ENCODE measurements around the gene MYT1.

The MYT1 gene

GRCh38 chr20:64211874-64212658 is 47.8 kb downstream of the MYT1 start:
- Histone ChIP-seq H3K9ac (no peak overlapping the region), H3K36me3 (no peaks in the 10 kb centered on the region), H3K4me3 (no peak overlapping the region), H3K4me1 (peaks cover 21 to 69% (median 63%) of the 10 kb centered on the region in 10 experiments), H4K20me1 (peaks cover 0 to 7% (median 0%) of the 10 kb centered on the region in 11 experiments; a peak in 4 of 22 replicates), H3K9me3 (replicated peaks in 1 of 11) (no peaks in the 10 kb centered on the region), H3K27ac (no peak overlapping the region), H3K27me3 (peaks cover 0 to 22% (median 0%) of the 10 kb centered on the region in 11 experiments; a peak in 6 of 22 replicates), H3K4me2 (peak overlapping the region in 10 of 11 experiments; percentile 47 to 92 (median 86); a peak in 15 of 22 replicates)
- no peak for TF ChIP-seq Cebpa-rat (IDR thresholded peaks at IDR 0.05)

DNA sequence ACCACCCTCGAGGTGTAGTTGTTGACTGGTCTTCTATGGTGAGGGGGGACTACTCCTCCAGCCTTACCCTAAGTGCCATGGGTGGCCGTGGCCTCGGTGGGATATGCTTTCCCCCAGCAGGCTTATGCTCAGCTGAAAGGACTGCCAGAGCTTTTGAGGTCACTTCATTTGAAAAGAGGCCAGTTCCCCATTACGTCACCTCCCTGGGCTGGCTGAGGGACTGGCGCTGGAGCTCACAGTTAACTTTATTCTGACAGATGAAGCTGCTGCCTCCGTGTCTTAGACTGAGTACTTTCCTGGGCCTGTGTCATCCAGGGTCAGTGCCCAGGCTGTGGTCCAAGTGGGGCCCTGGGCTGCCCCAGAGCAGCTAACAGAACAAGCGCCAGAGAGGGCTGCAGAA is 48.5 kb downstream of the MYT1 start:
- H4K20me1 ChIP-seq = peaks cover 0 to 7% (median 0%) of the 10 kb centered on the region in 11 experiments; a peak in 4 of 22 replicates
- H3K4me2 ChIP-seq = peak overlapping the region; percentile 32 to 92 (median 86); a peak in 21 of 22 replicates
- peaks cover 21 to 76% (median 68%) of the 10 kb centered on the region in 10 experiments for H3K4me1 ChIP-seq
- no peak overlapping the region for H3K4me3 ChIP-seq
- no peaks in the 10 kb centered on the region for H3K36me3 ChIP-seq
- H3K9ac ChIP-seq = no peak overlapping the region
- TF ChIP-seq Cebpa-rat (IDR thresholded peaks at IDR 0.05) = no peak
- H3K27ac ChIP-seq = no peak overlapping the region
- peaks cover 0 to 22% (median 0%) of the 10 kb centered on the region in 11 experiments; a peak in 6 of 22 replicates for H3K27me3 ChIP-seq
- no peaks in the 10 kb centered on the region for H3K9me3 ChIP-seq (replicated peaks in 1 of 11)

GRCh38 chr20:64214113-64214512 is 49.9 kb downstream of the MYT1 start:
- Histone ChIP-seq H3K27ac (no peak overlapping the region), H3K36me3 (no peaks in the 10 kb centered on the region), H3K4me3 (no peak overlapping the region), H3K4me2 (peak overlapping the region; percentile 32 to 92 (median 86); a peak in 20 of 22 replicates), H4K20me1 (peaks cover 0 to 7% (median 0%) of the 10 kb centered on the region in 11 experiments; a peak in 4 of 22 replicates), H3K4me1 (peaks cover 23 to 90% (median 73%) of the 10 kb centered on the region in 10 experiments), H3K9ac (no peak overlapping the region), H3K27me3 (peaks cover 0 to 22% (median 0%) of the 10 kb centered on the region in 11 experiments; a peak in 6 of 22 replicates), H3K9me3 (replicated peaks in 1 of 11) (no peaks in the 10 kb centered on the region)
- no peak for TF ChIP-seq Cebpa-rat (IDR thresholded peaks at IDR 0.05)

GRCh38 chr20:64214952-64215351 is 50.7 kb downstream of the MYT1 start:
- Histone ChIP-seq H3K4me1 (peaks cover 30 to 98% (median 82%) of the 10 kb centered on the region in 10 experiments), H4K20me1 (peaks cover 0 to 10% (median 0%) of the 10 kb centered on the region in 11 experiments; a peak in 5 of 22 replicates), H3K4me3 (no peak overlapping the region), H3K9ac (peak overlapping the region in 2 of 11 experiments; percentile 1 to 21; a peak in 2 of 22 replicates), H3K9me3 (replicated peaks in 1 of 11) (no peaks in the 10 kb centered on the region), H3K36me3 (no peaks in the 10 kb centered on the region), H3K27ac (no peak overlapping the region), H3K27me3 (peaks cover 0 to 22% (median 0%) of the 10 kb centered on the region in 11 experiments; a peak in 6 of 22 replicates), H3K4me2 (peak overlapping the region in 10 of 11 experiments; percentile 11 to 92 (median 86); a peak in 20 of 22 replicates)
- TF ChIP-seq Cebpa-rat (IDR thresholded peaks at IDR 0.05) = no peak

DNA sequence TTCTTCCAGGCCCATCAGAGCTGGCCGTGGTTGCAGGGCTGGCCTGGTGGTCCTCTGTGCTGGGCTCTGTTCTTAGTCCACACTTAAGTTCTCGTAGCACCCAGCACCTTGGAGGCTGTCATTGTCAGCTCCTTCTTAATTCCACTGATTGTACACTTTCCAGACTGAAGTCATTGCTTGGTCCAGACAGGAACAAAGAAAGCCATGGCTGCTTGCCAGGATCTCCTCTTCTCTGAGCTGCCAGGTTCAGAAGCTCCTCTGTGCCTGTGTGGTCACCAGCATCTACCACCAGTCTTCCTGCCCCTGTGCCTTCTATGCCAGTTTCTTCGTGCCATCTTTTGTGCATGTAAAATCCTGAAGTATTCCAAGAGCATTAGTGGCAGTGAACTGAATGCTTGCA is 51.8 kb downstream of the MYT1 start:
- Histone ChIP-seq H3K9me3 (replicated peaks in 1 of 11) (no peaks in the 10 kb centered on the region), H3K4me1 (peaks cover 30 to 91% (median 78%) of the 10 kb centered on the region in 10 experiments), H3K36me3 (no peaks in the 10 kb centered on the region), H3K27ac (no peak overlapping the region), H3K4me2 (peak overlapping the region in 8 of 11 experiments; percentile 14 to 92 (median 87); a peak in 13 of 22 replicates), H3K27me3 (peaks cover 0 to 22% (median 0%) of the 10 kb centered on the region in 11 experiments; a peak in 6 of 22 replicates), H4K20me1 (peaks cover 0 to 14% (median 0%) of the 10 kb centered on the region in 11 experiments; a peak in 5 of 22 replicates), H3K9ac (no peak overlapping the region), H3K4me3 (no peak overlapping the region)
- TF ChIP-seq Cebpa-rat (IDR thresholded peaks at IDR 0.05) = no peak

DNA sequence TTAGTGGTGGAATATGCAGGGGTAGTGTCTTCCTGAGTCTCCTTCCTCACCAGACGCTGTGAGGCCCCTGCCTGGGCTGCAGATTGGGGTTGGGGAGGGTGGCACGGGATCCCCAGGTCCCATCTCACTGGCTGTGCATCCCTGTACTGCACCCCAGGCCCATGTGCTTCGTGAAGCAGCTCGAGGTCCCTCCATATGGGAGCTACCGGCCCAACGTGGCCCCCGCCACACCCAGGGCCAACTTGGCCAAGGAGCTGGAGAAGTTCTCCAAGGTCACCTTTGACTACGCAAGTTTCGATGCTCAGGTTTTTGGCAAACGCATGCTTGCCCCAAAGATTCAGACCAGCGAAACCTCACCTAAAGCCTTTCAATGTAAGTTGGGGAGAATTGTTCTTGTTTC is 52.7 kb downstream of the MYT1 start:
- Histone ChIP-seq H3K4me2 (peak overlapping the region in 8 of 11 experiments; percentile 20 to 92 (median 87); a peak in 13 of 22 replicates), H3K27ac (no peak overlapping the region), H3K4me3 (no peak overlapping the region), H3K4me1 (peaks cover 30 to 90% (median 77%) of the 10 kb centered on the region in 10 experiments), H3K27me3 (peaks cover 0 to 22% (median 0%) of the 10 kb centered on the region in 11 experiments; a peak in 6 of 22 replicates), H4K20me1 (peaks cover 0 to 16% (median 0%) of the 10 kb centered on the region in 11 experiments; a peak in 5 of 22 replicates), H3K9ac (no peak overlapping the region), H3K9me3 (replicated peaks in 1 of 11) (no peaks in the 10 kb centered on the region), H3K36me3 (no peaks in the 10 kb centered on the region)
- TF ChIP-seq Cebpa-rat (IDR thresholded peaks at IDR 0.05) = no peak

DNA sequence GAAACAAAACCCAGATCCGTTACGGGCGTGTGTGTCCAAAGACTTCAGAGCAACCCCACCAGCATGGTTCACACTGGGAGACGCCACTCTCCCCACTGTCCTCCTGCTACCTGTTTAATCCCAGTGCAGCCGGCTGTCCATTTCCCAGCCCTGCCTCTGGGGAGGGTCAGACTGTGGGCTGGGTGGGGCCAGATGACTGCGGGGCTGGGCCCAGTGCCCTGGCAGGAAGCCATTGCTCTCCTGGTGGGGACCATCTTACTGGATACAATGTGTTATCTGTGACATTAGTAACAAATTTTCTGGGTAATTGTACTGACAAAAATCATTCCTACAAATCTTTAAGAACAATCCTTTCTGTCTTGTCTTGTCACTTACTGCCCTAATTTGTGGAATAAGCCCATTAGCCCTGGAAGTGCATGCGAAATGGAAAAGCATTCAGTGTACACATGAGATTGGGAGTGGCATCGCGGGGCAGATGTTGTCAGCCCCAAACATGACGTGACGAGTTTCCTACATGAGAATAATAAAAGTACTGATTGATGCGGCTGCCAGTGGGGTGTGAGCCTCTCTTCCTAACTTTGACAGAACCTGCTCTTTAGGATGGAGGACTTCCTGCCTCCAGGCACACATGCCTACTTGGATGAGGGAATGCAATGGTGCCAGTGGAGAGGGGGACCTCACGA is 53.4 kb downstream of the MYT1 start:
- Histone ChIP-seq H4K20me1 (peaks cover 0 to 22% (median 0%) of the 10 kb centered on the region in 11 experiments; a peak in 5 of 22 replicates), H3K36me3 (no peaks in the 10 kb centered on the region), H3K4me1 (peaks cover 25 to 92% (median 79%) of the 10 kb centered on the region in 10 experiments), H3K27ac (no peak overlapping the region), H3K27me3 (peaks cover 0 to 22% (median 0%) of the 10 kb centered on the region in 11 experiments; a peak in 6 of 22 replicates), H3K4me3 (no peak overlapping the region), H3K9me3 (replicated peaks in 1 of 11) (no peaks in the 10 kb centered on the region), H3K4me2 (peak overlapping the region in 8 of 11 experiments; percentile 20 to 92 (median 87); a peak in 12 of 22 replicates), H3K9ac (no peak overlapping the region)
- TF ChIP-seq Cebpa-rat (IDR thresholded peaks at IDR 0.05) = no peak

DNA sequence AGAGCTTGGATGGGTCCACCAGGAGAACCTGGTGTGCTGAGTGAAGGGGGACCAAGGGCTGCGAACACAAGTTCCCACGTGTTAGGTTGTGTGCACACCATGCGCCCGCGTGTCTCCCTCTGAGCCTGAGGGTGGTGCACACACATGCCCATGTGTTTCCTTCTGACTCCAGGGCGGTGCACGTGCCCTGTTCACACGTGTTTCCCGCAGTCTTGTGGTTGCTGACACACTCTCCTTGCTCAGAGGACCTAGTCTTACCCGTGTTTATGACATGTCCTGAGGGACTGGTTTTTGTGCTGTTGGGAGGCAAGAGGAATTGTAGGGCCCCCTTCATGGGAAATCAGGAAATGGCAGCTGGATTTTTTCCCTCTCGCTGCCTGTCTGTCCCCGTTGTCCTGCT is 55.0 kb downstream of the MYT1 start:
- Histone ChIP-seq H3K4me1 (peaks cover 24 to 92% (median 79%) of the 10 kb centered on the region in 10 experiments), H3K27me3 (peaks cover 0 to 13% (median 0%) of the 10 kb centered on the region in 11 experiments; a peak in 3 of 22 replicates)

More for the DNA sequence above, 55.0 kb downstream of the MYT1 start:
- Histone ChIP-seq H3K9me3 (replicated peaks in 1 of 11) (no peaks in the 10 kb centered on the region), H3K9ac (no peak overlapping the region), H3K4me3 (no peak overlapping the region), H4K20me1 (peaks cover 0 to 31% (median 0%) of the 10 kb centered on the region in 11 experiments; a peak in 4 of 22 replicates), H3K4me2 (peak overlapping the region in 9 of 11 experiments; percentile 7 to 60 (median 43); a peak in 14 of 22 replicates), H3K27ac (no peak overlapping the region), H3K36me3 (no peaks in the 10 kb centered on the region)
- no peak for TF ChIP-seq Cebpa-rat (IDR thresholded peaks at IDR 0.05)

Measured in BLaER1 treated with 17β-estradiol and CSF1 and Interleukin-3, amounts not matched to agents 10 nM and 100 nM (cell line).